Neural progenitor cell (in vitro differentiated cells): ENCODE data around the gene BBS7. TPM values are rescaled to one million over a fixed set of nuclear protein-coding genes. Genes with fewer than 3 reads are reported as not detected.

Experiments
- DNase-seq: peaks from one replicate; pipeline ENCODE4 v3.0.0-alpha.2; 2016; ENCODE audit warnings: low spot score
- H2AFZ ChIP-seq: fragments of 200-600 bp; sonication (generic); replicated peaks from 2 replicates; pipeline ENCODE4 v1.6.1; 2016; ENCODE audit warnings: antibody characterized with exemption
- H3F3A ChIP-seq: fragments of 200-600 bp; sonication (generic); 2 replicates; pipeline ENCODE4 v1.6.1; 2016; ENCODE audit warnings: antibody characterized with exemption, low read depth
- H3K27ac ChIP-seq: fragments of 200-600 bp; sonication (generic); 2 replicates; pipeline ENCODE4 v1.5.1; 2016; ENCODE audit warnings: mild to moderate bottlenecking
- H3K27me3 ChIP-seq: fragments of 200-600 bp; sonication (generic); 2 replicates; pipeline ENCODE4 v1.6.1; 2016; ENCODE audit warnings: mild to moderate bottlenecking, moderate library complexity
- H3K36me3 ChIP-seq: fragments of 200-600 bp; sonication (generic); 2 replicates; pipeline ENCODE4 v1.5.1; 2016
- H3K4me1 ChIP-seq: fragments of 200-600 bp; sonication (generic); 2 replicates; pipeline ENCODE4 v1.6.1; 2016; ENCODE audit warnings: mixed run types
- H3K4me2 ChIP-seq: fragments of 200-600 bp; sonication (generic); 2 replicates; pipeline ENCODE4 v1.6.1; 2016
- H3K4me3 ChIP-seq: fragments of 200-600 bp; sonication (generic); 2 replicates; pipeline ENCODE4 v1.5.1; 2016
- H3K79me2 ChIP-seq: fragments of 200-600 bp; sonication (generic); 2 replicates; pipeline ENCODE4 v1.6.1; 2016; ENCODE audit warnings: low read depth
- H3K9ac ChIP-seq: fragments of 200-600 bp; sonication (generic); 2 replicates; pipeline ENCODE4 v1.6.1; 2016
- H3K9me3 ChIP-seq: fragments of 200-600 bp; sonication (generic); 2 replicates; pipeline ENCODE4 v1.5.1; 2016; ENCODE audit warnings: low read depth
- H4K20me1 ChIP-seq: fragments of 200-600 bp; sonication (generic); 2 replicates; pipeline ENCODE4 v1.6.1; 2016; ENCODE audit warnings: low read depth
- H3K27ac Mint-ChIP-seq: 3 replicates; pipeline ENCODE4 v1.8.0; 2021; ENCODE audit warnings: mixed read lengths
- H3K27me3 Mint-ChIP-seq: 2 replicates; pipeline ENCODE4 v1.8.0; 2022; ENCODE audit warnings: low read depth, mild to moderate bottlenecking, inconsistent platforms, moderate library complexity, mixed read lengths; ENCODE audit not compliant: insufficient read depth
- H3K36me3 Mint-ChIP-seq: 3 replicates; pipeline ENCODE4 v1.8.0; 2021; ENCODE audit warnings: mixed read lengths
- H3K4me1 Mint-ChIP-seq: 3 replicates; pipeline ENCODE4 v1.8.0; 2021; ENCODE audit warnings: mixed read lengths
- H3K4me3 Mint-ChIP-seq: 3 replicates; pipeline ENCODE4 v1.8.0; 2021; ENCODE audit warnings: mild to moderate bottlenecking, moderate library complexity, mixed read lengths
- H3K9me3 Mint-ChIP-seq: 3 replicates; pipeline ENCODE4 v1.8.0; 2020; ENCODE audit warnings: mixed read lengths
- CTCF ChIP-seq: fragments of 200-600 bp; sonication (generic); IDR thresholded peaks from 2 replicates; pipeline ENCODE4 v1.5.1; 2017; ENCODE audit warnings: antibody characterized with exemption, mild to moderate bottlenecking
- EZH2 ChIP-seq: fragments of 200-600 bp; sonication (generic); IDR thresholded peaks from 2 replicates; pipeline ENCODE4 v1.6.1; 2017; ENCODE audit warnings: antibody characterized with exemption, mild to moderate bottlenecking, moderate library complexity
- EZH2phosphoT487 ChIP-seq: fragments of 200-600 bp; sonication (generic); IDR thresholded peaks from 2 replicates; pipeline ENCODE4 v1.6.1; 2017; ENCODE audit warnings: antibody characterized with exemption
- total RNA-seq: library from RNA; depleted of rRNA; stranded (reverse); fragments of >200 nt; gene quantifications from 2 replicates; pipeline ENCODE4 v1.2.3, GENCODE V29; 2015; ENCODE audit warnings: low replicate concordance

BBS7 gene
- total RNA-seq, 1 donor from 2014 or later = 39.7 TPM

- Histone ChIP-seq H3K4me1 (peaks cover 22% of the 10 kb centered on the region), H3K9ac (no peak overlapping the region), H3K4me3 (no peak overlapping the region), H3K4me2 (no peak overlapping the region), H3F3A (peaks cover 63% of the 10 kb centered on the region), H3K36me3 (peaks cover 56% of the 10 kb centered on the region), H3K9me3 (no peaks in the 10 kb centered on the region), H3K27ac (no peak overlapping the region), H2AFZ (no peak overlapping the region), H4K20me1 (peaks cover 18% of the 10 kb centered on the region), H3K27me3 (no peaks in the 10 kb centered on the region), H3K79me2 (peaks cover 62% of the 10 kb centered on the region)
- H3K27ac Mint-ChIP-seq = no peak overlapping the region
- no peak overlapping the region for H3K4me3 Mint-ChIP-seq
- H3K27me3 Mint-ChIP-seq = peaks cover 3% of the 10 kb centered on the region
- H3K9me3 Mint-ChIP-seq = no peaks in the 10 kb centered on the region
- peaks cover 19% of the 10 kb centered on the region for H3K4me1 Mint-ChIP-seq
- no peak for DNase-seq
- H3K36me3 Mint-ChIP-seq = peaks cover 30% of the 10 kb centered on the region
- no peak for TF ChIP-seq EZH2
- no peak for TF ChIP-seq EZH2phosphoT487
- TF ChIP-seq CTCF = no peak
These were observed 52.1 kb downstream of the BBS7 start for GRCh38 chr4:121818215-121818614.

- Mint-ChIP-seq H3K9me3 (no peaks in the 10 kb centered on the region), H3K27me3 (peaks cover 3% of the 10 kb centered on the region), H3K4me3 (no peak overlapping the region), H3K4me1 (peaks cover 19% of the 10 kb centered on the region), H3K27ac (no peak overlapping the region), H3K36me3 (peaks cover 31% of the 10 kb centered on the region)
- no peak overlapping the region for H2AFZ ChIP-seq
- H3F3A ChIP-seq = peaks cover 67% of the 10 kb centered on the region
- no peak overlapping the region for H3K4me2 ChIP-seq
- H4K20me1 ChIP-seq = peaks cover 18% of the 10 kb centered on the region
- H3K4me3 ChIP-seq = no peak overlapping the region
- H3K27me3 ChIP-seq = no peaks in the 10 kb centered on the region
- no peak for DNase-seq
- peaks cover 58% of the 10 kb centered on the region for H3K36me3 ChIP-seq
- H3K9ac ChIP-seq = no peak overlapping the region
- no peak overlapping the region for H3K27ac ChIP-seq
- no peaks in the 10 kb centered on the region for H3K9me3 ChIP-seq
- H3K79me2 ChIP-seq = peaks cover 56% of the 10 kb centered on the region
- H3K4me1 ChIP-seq = peaks cover 22% of the 10 kb centered on the region
- no peak for TF ChIP-seq CTCF
- TF ChIP-seq EZH2 = no peak
- no peak for TF ChIP-seq EZH2phosphoT487
These were observed 52.6 kb downstream of the BBS7 start for GRCh38 chr4:121817701-121818100.

GRCh38 chr4:121817006-121817405 is 53.3 kb downstream of the BBS7 start:
- Mint-ChIP-seq H3K36me3 (peaks cover 31% of the 10 kb centered on the region), H3K27ac (no peak overlapping the region), H3K4me1 (peaks cover 13% of the 10 kb centered on the region), H3K4me3 (no peak overlapping the region), H3K27me3 (peaks cover 3% of the 10 kb centered on the region), H3K9me3 (no peaks in the 10 kb centered on the region)
- H3K9ac ChIP-seq = no peak overlapping the region
- H3K36me3 ChIP-seq = peaks cover 58% of the 10 kb centered on the region
- H3K4me1 ChIP-seq = peaks cover 16% of the 10 kb centered on the region
- H4K20me1 ChIP-seq = peaks cover 11% of the 10 kb centered on the region
- no peak overlapping the region for H3K4me3 ChIP-seq
- H3K79me2 ChIP-seq = peaks cover 49% of the 10 kb centered on the region
- no peak for DNase-seq
- H3K9me3 ChIP-seq = no peaks in the 10 kb centered on the region
- no peak overlapping the region for H3K4me2 ChIP-seq
- H2AFZ ChIP-seq = no peak overlapping the region
- H3K27me3 ChIP-seq = no peaks in the 10 kb centered on the region
- H3K27ac ChIP-seq = no peak overlapping the region
- no peak for TF ChIP-seq CTCF
- no peak for TF ChIP-seq EZH2phosphoT487
- no peak for TF ChIP-seq EZH2
- peaks cover 73% of the 10 kb centered on the region for H3F3A ChIP-seq
